ENCODE measurements around the gene APBA1.
A peak's percentile ranks its signal among the peaks of the same experiment; 100 is the strongest.

The APBA1 gene

GRCh38 chr9:69574057-69574456 lies 98.1 kb downstream of the APBA1 start:
- no peak for DNase-seq

- peak; percentile 68 for DNase-seq
These were observed 98.5 kb downstream of the APBA1 start for GRCh38 chr9:69573651-69574050.

DNA sequence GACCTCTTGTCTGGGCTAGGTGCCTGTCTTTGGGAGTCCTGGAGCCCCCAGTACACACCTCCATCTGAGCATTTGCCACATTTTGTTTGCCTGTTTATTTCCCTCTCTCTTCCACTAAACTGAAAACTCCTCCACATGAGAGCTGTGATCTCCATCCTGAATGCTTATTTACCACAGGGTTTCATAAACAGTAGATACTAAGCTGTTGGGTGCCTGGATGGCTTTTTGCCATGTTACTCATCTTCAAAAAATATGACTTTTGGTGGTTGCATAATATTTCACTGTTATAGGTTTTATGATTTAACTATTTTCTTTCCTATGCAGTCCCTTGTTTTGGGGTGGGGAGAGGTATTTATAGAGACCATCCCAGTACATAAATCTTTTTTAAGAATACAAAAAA lies 99.6 kb downstream of the APBA1 start:
- DNase-seq = no peak

DNA sequence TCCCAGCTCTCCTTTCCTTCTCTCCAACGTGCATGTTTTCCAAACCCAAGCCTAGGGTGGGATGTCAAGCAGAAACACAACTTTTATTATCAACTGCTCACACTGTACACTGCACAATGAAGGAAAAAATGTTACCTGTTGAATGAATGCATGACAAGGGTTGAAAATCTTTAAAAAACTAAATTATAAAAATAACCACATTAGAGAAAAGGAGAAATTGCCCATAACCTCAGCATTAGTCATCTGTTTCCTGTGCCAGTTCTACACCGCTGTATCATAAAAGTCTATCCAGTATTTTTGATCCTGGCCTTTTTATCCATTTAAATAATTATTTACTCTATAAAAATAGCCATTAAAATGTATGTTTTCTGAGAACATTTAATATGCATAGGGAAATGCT lies 101.1 kb downstream of the APBA1 start:
- no peak for DNase-seq

DNA sequence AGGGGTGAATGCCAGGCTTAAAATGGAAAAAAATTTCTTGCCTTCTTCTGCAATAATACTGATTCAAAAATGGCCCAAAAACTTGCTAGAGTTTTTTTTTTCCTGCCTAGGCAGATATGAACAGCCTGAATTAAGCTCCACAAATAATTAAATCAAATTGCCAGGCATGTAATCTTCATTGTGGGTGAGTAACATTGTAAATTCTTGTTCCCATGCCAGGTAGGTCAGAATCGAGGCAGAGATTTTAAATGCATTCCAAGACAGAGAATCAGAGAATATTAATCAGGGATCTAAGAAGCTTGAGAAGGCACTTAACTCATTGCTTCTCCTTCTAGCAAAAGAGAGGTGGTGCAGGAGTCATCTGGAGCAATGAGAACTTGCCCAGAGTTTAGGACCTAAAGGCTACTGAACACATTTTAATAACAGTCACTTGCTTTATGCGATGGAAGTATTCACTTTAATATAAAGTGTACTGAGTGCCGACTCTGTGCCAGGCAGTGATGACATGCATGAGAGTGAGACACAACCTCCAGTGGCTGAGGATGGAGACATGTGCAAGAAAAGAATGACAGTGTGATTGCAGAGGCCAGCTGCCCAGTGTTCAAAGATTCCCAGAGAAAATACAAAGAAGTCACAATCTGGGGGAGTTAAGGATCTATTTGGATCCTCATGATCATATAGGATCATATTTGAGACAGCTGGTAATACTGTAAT lies 102.3 kb downstream of the APBA1 start:
- DNase-seq = no peak

GRCh38 chr9:69564557-69564956 lies 107.6 kb downstream of the APBA1 start:
- no peak for DNase-seq

- no peak for DNase-seq
These were observed 113.0 kb downstream of the APBA1 start for GRCh38 chr9:69559126-69559525.

DNA sequence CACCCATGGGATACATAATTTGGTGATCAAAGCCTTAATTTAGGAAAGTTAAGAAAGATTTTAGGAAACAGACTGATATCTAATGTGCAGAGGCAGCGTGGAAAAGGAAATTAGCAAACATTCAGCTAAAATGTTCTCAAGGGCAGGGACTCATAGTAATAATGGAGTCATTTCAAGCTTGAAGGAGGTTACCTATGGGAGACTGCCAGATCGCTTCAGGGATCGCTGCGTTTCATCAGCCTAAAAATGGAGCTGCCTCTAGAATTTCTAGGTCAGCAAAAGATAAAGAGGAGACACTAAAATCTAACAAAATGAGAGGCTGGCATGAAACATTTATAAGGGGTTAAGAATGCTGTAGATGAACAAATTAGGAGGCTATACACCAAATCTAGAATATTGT lies 115.5 kb downstream of the APBA1 start:
- DNase-seq = no peak

DNA sequence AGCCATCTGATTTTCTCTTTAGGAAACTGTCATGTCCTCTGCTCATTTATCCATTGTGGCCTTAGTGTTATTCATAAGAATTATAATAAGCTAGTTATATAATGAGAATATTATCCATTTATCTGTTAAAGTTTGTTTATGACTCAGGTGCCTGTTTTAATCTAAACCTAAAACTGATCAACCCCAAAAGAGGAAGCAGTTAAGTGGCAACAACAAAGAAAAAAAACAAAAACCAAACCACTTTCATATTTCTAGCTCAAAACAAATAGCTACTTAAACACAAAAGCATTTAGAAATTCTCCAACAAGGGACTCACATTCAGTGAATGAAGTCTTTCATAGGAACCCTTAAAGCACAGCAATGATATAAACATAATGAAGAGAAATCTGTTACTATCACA lies 116.4 kb downstream of the APBA1 start:
- no peak for DNase-seq

DNA sequence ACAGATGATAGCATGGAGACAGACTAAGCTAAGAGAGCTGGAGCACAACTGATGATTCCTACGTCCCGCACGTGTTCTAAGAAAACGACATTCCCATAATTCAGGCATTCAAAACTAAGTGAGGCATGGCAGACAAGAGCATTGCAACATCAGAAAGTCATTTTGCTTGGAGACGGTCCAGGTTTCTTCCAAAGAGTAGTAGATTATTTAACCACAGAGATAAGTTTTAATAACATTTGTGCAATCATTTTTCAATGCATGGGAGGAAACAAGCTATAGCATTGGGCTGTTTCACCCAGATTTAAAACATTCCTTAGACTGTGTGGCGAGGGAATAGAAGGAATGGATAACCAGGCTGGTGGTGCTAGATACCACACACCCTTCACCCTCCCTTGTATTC lies 117.2 kb downstream of the APBA1 start:
- no peak for DNase-seq

DNA sequence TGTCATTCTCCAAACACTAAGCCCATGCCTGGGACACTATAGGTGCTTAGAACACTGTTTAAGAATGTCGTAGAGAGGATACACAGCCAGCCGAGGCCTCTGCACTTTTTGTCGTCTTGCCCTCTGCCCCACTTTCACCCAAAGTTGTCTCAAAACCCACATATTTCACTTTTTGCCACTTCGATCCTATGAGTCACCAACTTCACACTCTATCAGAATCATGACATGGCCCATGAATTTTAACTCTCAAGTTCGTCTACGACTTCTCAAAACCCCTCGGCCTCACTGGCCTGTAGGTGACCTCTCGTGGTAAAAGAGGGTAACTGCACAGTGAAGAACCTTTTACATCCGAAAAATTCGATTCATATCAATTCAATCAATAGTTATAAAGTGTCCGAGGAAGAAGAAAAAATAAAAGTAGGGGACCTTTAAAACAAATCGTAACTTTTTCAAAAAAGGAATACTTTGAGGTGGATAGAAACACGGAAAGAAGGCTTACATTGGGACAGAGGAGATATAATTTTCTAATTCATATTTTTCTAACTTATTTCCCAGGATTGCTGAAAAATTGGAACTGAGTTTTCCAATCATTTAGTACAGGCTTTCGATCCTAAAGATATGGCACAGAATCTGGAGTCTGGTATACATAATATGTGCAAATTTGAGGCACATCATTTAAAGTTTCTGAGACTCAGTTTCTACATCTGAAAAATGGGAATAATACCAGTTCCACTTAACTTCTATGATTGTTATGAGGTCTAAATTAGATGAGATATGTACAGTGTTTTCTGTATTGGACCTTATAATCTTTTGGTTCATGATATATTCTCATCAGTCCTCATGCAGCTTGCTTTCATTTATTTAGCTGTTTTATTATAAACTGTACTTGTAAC lies 122.6 kb downstream of the APBA1 start:
- DNase-seq = no peak

DNA sequence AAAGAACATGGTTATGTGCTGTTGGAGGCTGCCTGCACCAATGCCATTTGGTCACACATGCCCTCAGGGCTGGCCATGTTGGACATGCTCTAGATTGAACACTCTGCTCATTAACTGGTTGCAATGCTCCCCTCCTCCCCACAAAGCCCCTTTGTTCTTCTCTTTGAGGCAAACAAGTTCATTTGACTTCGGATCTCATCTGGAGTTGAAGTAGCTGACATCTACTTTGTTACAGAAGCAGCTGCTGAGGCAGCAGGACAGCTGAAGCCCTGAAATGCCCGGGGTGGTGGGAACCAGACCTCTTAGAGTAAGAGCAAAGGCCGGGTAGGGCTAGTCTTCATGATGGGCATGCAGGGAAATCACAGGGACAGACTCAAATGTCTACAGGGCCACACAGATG lies 123.5 kb downstream of the APBA1 start:
- DNase-seq = no peak

GRCh38 chr9:69546265-69546664 lies 125.9 kb downstream of the APBA1 start:
- DNase-seq = no peak

GRCh38 chr9:69542942-69543704 lies 129.0 kb downstream of the APBA1 start:
- peak; percentile 37 for DNase-seq

GRCh38 chr9:69542058-69542457 lies 130.1 kb downstream of the APBA1 start:
- no peak for DNase-seq

GRCh38 chr9:69535911-69536310 lies 136.3 kb downstream of the APBA1 start:
- DNase-seq = no peak

- DNase-seq = no peak
These were observed 136.8 kb downstream of the APBA1 start for GRCh38 chr9:69535286-69535832.

GRCh38 chr9:69532396-69532795 lies 139.8 kb downstream of the APBA1 start:
- DNase-seq = no peak

GRCh38 chr9:69527454-69527853 lies 144.7 kb downstream of the APBA1 start:
- no peak for DNase-seq

GRCh38 chr9:69526699-69527098 lies 145.5 kb downstream of the APBA1 start:
- DNase-seq = no peak

- no peak for DNase-seq
These were observed 152.5 kb downstream of the APBA1 start for GRCh38 chr9:69519470-69520240.
